ENCODE measurements around the gene GALNT10. TPM values are rescaled to one million over a fixed set of nuclear protein-coding genes. Genes with fewer than 3 reads are reported as not detected.
A peak's percentile ranks its signal among the peaks of the same experiment; 100 is the strongest.

GALNT10 gene
- total RNA-seq, 1 donor from 2014 or later: 39.8 TPM

DNA sequence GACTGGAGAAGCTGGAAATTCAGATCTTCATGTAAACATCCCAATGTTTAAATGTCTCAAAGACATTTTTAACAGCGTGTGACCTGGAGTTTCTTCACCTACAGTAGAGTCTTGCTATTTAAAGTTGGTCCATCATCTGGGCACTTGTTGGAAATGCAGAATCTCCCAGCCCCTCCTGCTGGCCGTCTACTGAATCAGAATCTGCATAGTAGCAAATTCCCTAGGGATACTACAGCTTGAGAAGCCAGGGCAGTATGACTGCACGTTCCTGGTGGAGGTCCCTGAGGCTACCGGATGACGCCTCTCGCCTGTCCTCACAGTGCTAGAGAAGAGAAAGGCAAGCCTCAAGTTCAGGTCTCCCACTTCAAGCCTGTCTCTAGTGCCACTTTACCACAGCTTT is 271.0 kb downstream of the GALNT10 start:
- H3K27ac Mint-ChIP-seq (ENCODE audit: unreplicated experiment): no peak overlapping the region
- TF ChIP-seq CTCF (conservative IDR thresholded peaks at IDR 0.05): peak; percentile 14
- H3K36me3 Mint-ChIP-seq (ENCODE audit: low read depth): peaks cover 2% of the 10 kb centered on the region
- H3K9me3 Mint-ChIP-seq: no peaks in the 10 kb centered on the region
- no peak for DNase-seq (ENCODE audit: low read depth, low spot score)
- no peaks in the 10 kb centered on the region for H3K4me1 Mint-ChIP-seq
- no peak overlapping the region for H3K4me3 Mint-ChIP-seq
- peaks cover 12% of the 10 kb centered on the region for H3K27me3 Mint-ChIP-seq (ENCODE audit: low read depth)

DNA sequence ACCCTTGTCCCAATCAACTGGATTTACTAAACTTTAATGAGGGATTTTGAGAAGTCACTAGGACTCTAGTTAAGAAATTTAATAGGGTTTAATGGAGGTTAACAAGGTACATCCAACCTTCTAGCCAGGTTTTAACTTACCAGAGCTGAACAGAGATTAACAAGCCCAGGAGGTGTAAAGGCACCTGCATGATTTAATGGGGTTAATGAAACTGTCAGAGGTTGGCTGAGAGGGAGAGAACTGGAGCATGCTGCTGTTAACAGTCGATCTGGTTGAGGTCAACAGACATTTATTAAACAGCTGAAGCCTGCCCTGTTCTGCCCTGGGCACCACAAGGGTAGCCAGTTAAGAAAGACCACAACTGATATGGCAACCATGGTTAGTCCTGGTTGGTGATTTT is 273.9 kb downstream of the GALNT10 start:
- H3K36me3 Mint-ChIP-seq (ENCODE audit: low read depth): no peaks in the 10 kb centered on the region
- H3K9me3 Mint-ChIP-seq: no peaks in the 10 kb centered on the region
- DNase-seq (ENCODE audit: low read depth, low spot score): no peak
- TF ChIP-seq CTCF (conservative IDR thresholded peaks at IDR 0.05): no peak
- H3K4me1 Mint-ChIP-seq: no peaks in the 10 kb centered on the region
- peaks cover 39% of the 10 kb centered on the region for H3K27me3 Mint-ChIP-seq (ENCODE audit: low read depth)
- no peak overlapping the region for H3K27ac Mint-ChIP-seq (ENCODE audit: unreplicated experiment)
- H3K4me3 Mint-ChIP-seq: no peak overlapping the region

DNA sequence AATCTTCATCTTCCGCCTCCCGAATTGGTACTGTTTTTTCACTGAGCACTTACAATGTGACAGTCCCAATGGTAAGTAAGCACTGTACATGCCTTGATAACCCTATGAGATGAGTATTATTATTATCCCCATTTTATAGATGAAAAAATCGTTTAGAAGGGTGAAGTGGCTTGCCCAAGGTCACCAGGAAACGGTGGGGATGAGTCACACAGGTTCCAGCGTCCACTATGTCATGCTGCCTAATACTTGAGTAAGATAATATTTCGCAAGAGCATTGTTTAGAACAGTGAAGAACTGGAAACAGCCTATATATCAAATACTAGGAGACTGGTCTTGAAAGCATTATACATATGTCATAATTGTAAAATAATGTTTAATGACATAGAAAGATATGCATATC is 274.6 kb downstream of the GALNT10 start:
- Mint-ChIP-seq H3K27me3 (ENCODE audit: low read depth) (peaks cover 45% of the 10 kb centered on the region), H3K4me1 (no peaks in the 10 kb centered on the region), H3K9me3 (no peaks in the 10 kb centered on the region), H3K27ac (ENCODE audit: unreplicated experiment) (no peak overlapping the region), H3K4me3 (no peak overlapping the region), H3K36me3 (ENCODE audit: low read depth) (no peaks in the 10 kb centered on the region)
- no peak for DNase-seq (ENCODE audit: low read depth, low spot score)
- TF ChIP-seq CTCF (conservative IDR thresholded peaks at IDR 0.05): no peak

DNA sequence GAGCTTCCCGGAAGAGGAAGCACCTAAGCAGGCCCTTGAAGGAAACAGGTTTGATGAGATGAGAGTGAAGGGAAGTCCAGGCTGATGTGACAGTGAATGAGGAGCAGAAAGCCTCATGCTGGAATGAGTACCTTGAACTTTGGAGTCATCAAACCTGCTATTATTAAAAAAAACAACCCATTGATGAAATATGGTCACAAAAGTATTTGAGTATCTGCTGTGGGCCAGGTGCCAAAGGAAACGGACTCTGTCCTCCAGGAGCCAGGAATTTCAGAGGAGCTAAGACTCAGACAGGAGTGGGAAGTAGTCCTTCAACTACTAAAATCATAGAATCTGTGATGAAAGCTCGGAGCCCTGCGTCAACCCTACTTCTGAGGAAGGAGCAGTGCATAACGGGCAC is 275.6 kb downstream of the GALNT10 start:
- no peak for DNase-seq (ENCODE audit: low read depth, low spot score)
- Mint-ChIP-seq H3K9me3 (no peaks in the 10 kb centered on the region), H3K27ac (ENCODE audit: unreplicated experiment) (no peak overlapping the region), H3K27me3 (ENCODE audit: low read depth) (peaks cover 54% of the 10 kb centered on the region), H3K36me3 (ENCODE audit: low read depth) (no peaks in the 10 kb centered on the region), H3K4me3 (no peak overlapping the region), H3K4me1 (no peaks in the 10 kb centered on the region)
- TF ChIP-seq CTCF (conservative IDR thresholded peaks at IDR 0.05): no peak

DNA sequence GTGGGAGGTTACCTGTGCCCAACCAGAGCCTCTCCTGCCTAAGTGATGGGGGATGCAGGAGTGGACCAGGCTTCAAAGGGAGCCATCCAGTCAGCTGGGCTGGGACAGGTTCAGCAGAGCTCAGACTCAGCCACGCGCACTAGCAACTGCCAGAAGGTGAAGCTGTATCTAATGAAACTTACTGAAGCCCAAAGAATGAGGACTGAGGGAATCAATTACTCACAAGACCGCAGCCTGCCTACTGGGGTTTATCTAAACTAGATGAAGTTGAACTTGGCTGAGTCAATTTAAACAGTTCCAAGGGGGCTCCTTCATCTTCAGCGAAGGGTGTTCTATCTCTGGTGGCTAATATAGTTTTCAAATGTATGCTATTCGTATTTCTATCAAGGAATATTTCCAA is 276.1 kb downstream of the GALNT10 start:
- TF ChIP-seq CTCF (conservative IDR thresholded peaks at IDR 0.05): no peak
- Mint-ChIP-seq H3K9me3 (no peaks in the 10 kb centered on the region), H3K27me3 (ENCODE audit: low read depth) (peaks cover 60% of the 10 kb centered on the region), H3K36me3 (ENCODE audit: low read depth) (no peaks in the 10 kb centered on the region), H3K4me3 (no peak overlapping the region), H3K4me1 (no peaks in the 10 kb centered on the region), H3K27ac (ENCODE audit: unreplicated experiment) (no peak overlapping the region)
- no peak for DNase-seq (ENCODE audit: low read depth, low spot score)

Measured in neural crest cell (in vitro differentiated cells).